Measurements from ENCODE around the gene ITPR1. TPM values are rescaled to one million over a fixed set of nuclear protein-coding genes. Genes with fewer than 3 reads are reported as not detected.

Gene ITPR1
- total RNA-seq, 2 donors from 2014 or later, result 254 to 283 TPM

DNA sequence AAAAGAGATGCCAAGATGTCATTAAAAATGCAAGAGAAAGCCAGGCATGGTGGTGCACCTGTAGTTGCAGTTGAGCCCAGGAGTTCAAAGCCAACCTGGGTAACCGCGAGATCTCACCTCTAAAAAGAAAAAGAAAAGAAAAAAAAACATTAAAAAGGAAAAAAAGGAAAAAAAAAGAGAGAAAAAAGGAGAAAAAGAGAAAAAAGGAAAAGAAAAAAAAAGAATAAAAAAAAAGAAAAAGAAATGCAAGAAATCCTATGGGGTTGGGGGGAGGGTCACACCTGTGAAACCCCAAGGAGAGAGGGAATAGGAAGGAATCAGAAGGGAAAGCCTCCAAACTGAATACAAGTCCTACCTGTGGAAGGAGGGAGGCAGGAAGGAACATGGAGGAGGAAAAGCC, 20.8 kb upstream of the ITPR1 start:
- TF ChIP-seq, protein P1, sequence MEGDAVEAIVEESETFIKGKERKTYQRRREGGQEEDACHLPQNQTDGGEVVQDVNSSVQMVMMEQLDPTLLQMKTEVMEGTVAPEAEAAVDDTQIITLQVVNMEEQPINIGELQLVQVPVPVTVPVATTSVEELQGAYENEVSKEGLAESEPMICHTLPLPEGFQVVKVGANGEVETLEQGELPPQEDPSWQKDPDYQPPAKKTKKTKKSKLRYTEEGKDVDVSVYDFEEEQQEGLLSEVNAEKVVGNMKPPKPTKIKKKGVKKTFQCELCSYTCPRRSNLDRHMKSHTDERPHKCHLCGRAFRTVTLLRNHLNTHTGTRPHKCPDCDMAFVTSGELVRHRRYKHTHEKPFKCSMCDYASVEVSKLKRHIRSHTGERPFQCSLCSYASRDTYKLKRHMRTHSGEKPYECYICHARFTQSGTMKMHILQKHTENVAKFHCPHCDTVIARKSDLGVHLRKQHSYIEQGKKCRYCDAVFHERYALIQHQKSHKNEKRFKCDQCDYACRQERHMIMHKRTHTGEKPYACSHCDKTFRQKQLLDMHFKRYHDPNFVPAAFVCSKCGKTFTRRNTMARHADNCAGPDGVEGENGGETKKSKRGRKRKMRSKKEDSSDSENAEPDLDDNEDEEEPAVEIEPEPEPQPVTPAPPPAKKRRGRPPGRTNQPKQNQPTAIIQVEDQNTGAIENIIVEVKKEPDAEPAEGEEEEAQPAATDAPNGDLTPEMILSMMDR (IDR thresholded peaks at IDR 0.05), result no peak
- H3K4me1 ChIP-seq (ENCODE audit: control insufficient read depth in 1 of 2, low read depth in 2 of 2), result peaks cover 4 to 14% of the 10 kb centered on the region in 2 donors
- H3K4me3 ChIP-seq, result no peak overlapping the region
- H3K9me3 ChIP-seq, result no peaks in the 10 kb centered on the region
- ATAC-seq (ENCODE audit: insufficient number of reproducible peaks, low FRiP score, low read depth) (no peak), DNase-seq (ENCODE audit: low spot score) (no peak)
- H3K36me3 ChIP-seq, result no peaks in the 10 kb centered on the region
- no peak overlapping the region for H3K27ac ChIP-seq
- H3K27me3 ChIP-seq (replicated peaks; ENCODE audit: insufficient read depth), result no peaks in the 10 kb centered on the region

DNA sequence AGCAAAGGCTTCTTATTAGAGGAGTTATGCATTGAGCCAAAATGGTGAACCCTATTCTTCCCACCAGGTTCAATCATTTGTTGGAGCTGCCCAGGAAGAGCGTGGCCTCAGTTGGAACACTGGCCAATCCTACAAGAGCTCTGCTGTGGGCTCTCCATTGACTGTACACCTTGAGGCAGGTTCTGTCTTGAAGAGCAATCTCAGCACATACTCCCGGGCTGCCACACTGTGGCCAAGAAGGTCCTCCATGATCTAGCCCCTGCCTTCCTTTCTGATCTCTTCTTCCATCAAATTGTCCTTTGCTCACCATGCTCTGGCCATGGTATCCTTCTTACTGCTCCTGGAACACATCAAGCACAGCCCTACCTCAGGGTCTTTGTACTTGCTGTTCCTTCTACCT, 20.4 kb upstream of the ITPR1 start:
- TF ChIP-seq, protein P1 (IDR thresholded peaks at IDR 0.05), result no peak
- Histone ChIP-seq H3K36me3 (no peaks in the 10 kb centered on the region), H3K4me3 (no peak overlapping the region), H3K27me3 (replicated peaks; ENCODE audit: insufficient read depth) (no peaks in the 10 kb centered on the region), H3K4me1 (ENCODE audit: control insufficient read depth in 1 of 2, low read depth in 2 of 2) (peaks cover 4 to 14% of the 10 kb centered on the region in 2 donors), H3K9me3 (no peaks in the 10 kb centered on the region), H3K27ac (no peak overlapping the region)
- no peak for ATAC-seq (ENCODE audit: insufficient number of reproducible peaks, low FRiP score, low read depth)
- no peak for DNase-seq (ENCODE audit: low spot score)

DNA sequence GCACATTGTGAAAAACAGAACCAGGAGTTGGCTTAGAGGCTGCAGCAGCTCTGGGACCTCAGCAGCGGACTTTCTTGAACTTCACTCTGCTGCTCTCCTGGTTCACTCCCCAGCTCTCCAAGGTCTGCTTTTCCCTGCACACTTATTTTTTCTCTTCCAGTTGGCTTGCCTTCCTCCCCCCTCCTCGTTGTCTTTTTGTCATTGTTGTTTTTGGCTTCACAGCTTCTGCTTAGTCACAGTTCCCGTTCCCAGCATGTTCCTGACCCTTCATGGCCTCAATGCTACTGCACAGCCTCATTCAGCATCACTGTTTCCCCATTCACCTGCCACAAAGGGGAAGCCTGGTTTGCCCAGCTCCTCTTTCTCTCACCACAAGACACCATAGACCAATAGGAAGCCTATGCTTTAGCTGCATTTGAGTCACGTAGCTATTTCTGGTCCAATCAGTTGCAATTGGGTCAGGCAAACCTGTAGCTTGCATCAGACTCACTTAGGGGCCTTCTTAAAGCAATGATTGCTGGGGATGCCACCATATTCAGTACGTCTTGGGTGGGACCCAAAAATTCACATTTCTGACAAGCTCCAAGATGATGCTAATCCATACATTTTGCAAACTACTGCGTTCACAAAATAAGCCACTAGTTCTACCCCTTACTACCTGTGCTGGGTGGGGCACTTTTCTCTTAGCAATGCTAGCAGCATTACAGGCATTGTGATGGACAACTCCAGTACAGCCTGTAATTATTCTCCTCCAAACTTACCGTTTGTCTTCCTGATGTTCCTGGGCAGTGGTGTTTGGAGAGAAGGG, 18.3 kb upstream of the ITPR1 start:
- DNase-seq (ENCODE audit: low spot score) (peak; percentile 41), ATAC-seq (ENCODE audit: insufficient number of reproducible peaks, low FRiP score, low read depth) (peak; percentile 86)
- no peaks in the 10 kb centered on the region for H3K9me3 ChIP-seq
- peak overlapping the region; percentile 53 for H3K4me3 ChIP-seq
- TF ChIP-seq, protein P1 (IDR thresholded peaks at IDR 0.05), result no peak
- H3K36me3 ChIP-seq, result no peaks in the 10 kb centered on the region
- H3K27me3 ChIP-seq (replicated peaks; ENCODE audit: insufficient read depth), result no peaks in the 10 kb centered on the region
- peaks cover 4 to 14% of the 10 kb centered on the region in 2 donors for H3K4me1 ChIP-seq (ENCODE audit: control insufficient read depth in 1 of 2, low read depth in 2 of 2)
- peak overlapping the region; percentile 62 to 63 for H3K27ac ChIP-seq

DNA sequence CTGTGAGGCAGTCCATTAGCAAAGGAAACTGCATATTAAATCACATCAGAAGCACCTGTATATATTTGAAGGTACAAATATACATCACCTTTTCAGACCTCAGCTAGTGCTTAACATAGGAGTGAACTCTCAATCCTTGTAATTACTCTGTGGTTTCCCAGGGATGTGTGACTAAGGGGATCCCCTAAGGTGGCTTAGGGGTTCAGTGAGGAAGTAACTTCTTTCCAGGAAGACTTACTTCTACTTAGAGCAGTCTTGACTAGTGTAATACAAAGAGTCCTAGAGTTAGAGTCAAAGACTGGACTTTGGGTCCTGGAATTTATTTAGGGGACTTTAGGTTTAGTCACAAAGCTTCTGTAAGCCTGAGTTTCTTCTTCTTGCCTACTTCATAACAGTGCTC, 17.3 kb upstream of the ITPR1 start:
- ATAC-seq (ENCODE audit: insufficient number of reproducible peaks, low FRiP score, low read depth) (no peak), DNase-seq (ENCODE audit: low spot score) (no peak)
- Histone ChIP-seq H3K27ac (peak overlapping the region; percentile 62 to 63), H3K27me3 (replicated peaks; ENCODE audit: insufficient read depth) (no peaks in the 10 kb centered on the region), H3K4me1 (ENCODE audit: control insufficient read depth in 1 of 2, low read depth in 2 of 2) (peaks cover 4 to 14% of the 10 kb centered on the region in 2 donors), H3K36me3 (no peaks in the 10 kb centered on the region), H3K4me3 (no peak overlapping the region), H3K9me3 (no peaks in the 10 kb centered on the region)
- TF ChIP-seq, protein P1 (IDR thresholded peaks at IDR 0.05), result no peak

DNA sequence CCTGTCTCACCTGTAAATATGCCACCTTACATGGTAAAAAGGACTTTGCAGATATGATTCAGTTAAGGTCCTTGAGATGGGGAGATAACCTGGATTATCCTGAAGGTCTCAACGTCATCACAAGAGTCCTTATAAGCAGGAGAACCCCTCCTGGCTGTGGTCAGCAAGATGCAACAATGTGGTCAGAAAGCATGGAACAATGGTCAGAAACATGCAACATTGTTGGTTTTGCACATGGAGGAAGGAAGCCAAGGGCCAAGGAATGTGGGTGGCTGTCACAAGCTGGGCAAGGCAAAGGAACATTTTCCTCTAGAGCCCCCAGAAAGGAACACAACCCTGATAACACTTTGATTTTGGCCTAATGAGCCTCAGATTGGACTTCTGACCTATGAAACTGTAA, 16.7 kb upstream of the ITPR1 start:
- DNase-seq (ENCODE audit: low spot score), result no peak
- Histone ChIP-seq H3K27me3 (replicated peaks; ENCODE audit: insufficient read depth) (no peaks in the 10 kb centered on the region), H3K4me3 (no peak overlapping the region), H3K36me3 (no peaks in the 10 kb centered on the region), H3K4me1 (ENCODE audit: control insufficient read depth in 1 of 2, low read depth in 2 of 2) (peaks cover 4 to 14% of the 10 kb centered on the region in 2 donors), H3K9me3 (no peaks in the 10 kb centered on the region), H3K27ac (no peak overlapping the region)
- no peak for ATAC-seq (ENCODE audit: insufficient number of reproducible peaks, low FRiP score, low read depth)
- TF ChIP-seq, protein P1 (IDR thresholded peaks at IDR 0.05), result no peak

Data from thoracic aorta (tissue), 2 donors.